GM18867 (cell line): ENCODE measurements around the gene EGLN3.
A peak's percentile ranks its signal among the peaks of the same experiment; 100 is the strongest.
"Not testable (repeated sequence)": the region's sequence is repeated elsewhere in the genome, so short reads cannot be mapped to it uniquely, and the experiment has no call there.

Experiments
- ATAC-seq: cut with Tn5 transposase; IDR thresholded peaks from one replicate; pipeline ENCODE4 v1.9.1; 2021; ENCODE audit warnings: mild to moderate bottlenecking, moderate library complexity; ENCODE audit not compliant: unreplicated experiment

EGLN3 gene

GRCh38 chr14:33950320-33951182, at the start of gene EGLN3:
Gene EGLN3, minus strand, starts transcription at chr14:33951074. Its CDS starts 322 bp downstream, at chr14:33950752.
- peak; percentile 90 for ATAC-seq

DNA sequence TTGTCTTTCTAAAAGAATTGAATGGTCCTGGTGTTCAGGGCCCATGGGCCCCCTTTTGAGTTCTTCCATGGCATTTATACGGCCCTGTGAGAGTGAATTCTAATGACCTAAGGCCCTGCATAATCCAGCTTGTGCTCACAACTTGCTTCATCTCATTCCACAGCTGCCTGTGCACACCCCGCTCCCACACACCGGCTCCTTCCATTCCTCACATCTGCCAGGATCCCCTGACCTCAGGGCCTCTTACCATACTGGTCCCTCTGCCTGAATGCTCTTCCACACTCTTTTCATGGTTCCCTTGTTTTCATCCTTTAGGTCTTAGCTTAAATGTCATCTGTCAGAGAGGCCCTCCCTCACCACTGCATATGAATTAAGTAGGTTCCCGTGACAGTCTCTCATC, 49.5 kb upstream of the EGLN3 start:
- no peak for ATAC-seq

- no peak for ATAC-seq
Observed at GRCh38 chr14:33999771-34000291, 49.0 kb upstream of the EGLN3 start.

DNA sequence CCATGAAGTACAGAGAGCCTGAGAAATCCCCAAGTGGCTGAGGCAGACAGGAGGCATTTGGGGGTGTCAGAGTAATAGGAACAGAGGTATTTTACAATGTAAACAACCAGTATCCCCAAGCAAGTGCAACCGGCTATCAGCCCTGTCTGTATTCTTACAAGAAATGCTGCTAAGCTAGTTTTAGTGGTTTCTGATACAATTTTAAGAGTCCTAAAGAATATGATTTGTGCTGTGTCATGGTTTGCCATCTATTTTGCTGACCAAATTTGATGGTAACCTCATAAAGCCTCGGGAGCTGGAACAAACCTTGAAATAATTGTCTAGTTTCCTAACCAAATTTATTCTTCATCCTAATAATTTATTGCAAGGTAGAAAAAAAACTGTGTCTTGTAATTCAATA, 46.7 kb upstream of the EGLN3 start:
- no peak for ATAC-seq

DNA sequence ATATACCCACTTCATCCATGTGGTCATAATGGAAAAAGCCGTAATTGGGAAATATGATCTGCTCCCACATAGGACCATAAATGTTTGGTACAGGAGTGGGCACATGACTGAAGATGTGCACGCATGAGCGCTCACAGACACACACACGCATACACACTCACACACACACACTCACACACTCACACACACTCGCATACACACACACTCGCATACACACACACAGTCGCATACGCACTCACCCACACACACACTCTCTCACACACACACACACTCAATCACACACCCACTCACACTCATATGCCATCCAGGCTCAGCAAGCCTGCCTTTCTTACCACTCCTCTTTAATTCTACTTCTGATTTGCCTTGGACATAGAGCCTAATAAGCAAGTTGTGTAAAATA, 45.6 kb upstream of the EGLN3 start:
- ATAC-seq = no peak

GRCh38 chr14:33993246-33993645, 42.4 kb upstream of the EGLN3 start:
- ATAC-seq = no peak

DNA sequence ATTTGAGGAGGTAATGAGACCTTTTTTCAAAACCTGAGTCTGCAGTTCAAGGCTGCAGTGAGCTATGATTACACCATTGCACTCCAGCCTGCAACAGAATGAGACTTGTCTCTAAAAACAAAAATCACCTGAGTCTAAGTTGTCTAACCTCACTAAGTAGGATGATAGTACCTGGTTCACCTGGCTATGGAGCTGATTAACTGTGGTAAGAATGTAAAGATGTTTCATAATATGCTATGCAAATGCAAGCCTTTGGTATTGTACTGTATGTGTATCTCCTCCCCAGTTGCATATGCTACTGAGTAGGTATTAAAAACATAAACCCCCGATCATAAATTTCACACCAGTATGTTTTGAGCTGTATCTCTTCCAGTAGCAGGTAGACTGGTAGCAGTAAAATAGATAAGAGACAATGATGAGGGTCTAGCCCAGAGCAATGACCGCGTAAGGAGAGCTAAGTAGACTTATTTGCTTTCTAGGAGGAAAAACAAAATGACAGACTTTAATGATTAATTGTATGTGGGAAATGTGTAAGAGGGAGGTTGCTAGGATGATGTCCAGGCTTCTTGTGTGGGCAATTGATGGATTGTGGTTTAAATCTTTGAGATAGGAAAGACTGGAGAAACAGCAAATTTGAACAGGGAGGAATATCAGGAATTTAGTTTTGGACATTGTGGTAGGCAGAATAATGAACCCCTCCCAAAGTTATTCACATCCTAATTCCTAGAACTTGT, 41.6 kb upstream of the EGLN3 start:
- no peak for ATAC-seq

DNA sequence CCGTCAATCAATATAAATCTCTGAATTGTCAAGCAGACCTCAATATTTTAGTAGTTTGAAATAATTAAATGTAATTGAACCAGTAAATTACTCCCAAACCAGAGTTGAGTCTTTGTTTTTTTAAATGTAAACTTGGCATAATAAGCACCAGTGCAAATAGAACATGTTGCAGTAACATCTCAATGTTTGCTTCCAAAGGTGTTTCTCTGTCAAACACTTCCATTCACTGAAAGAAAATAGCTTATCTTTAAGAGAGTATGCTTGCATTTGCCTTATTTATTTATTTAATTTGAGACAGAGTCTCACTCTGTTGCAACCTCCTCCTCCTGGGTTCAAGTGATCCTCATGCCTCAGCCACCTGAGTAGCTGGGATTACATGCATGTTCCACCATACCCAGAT, 39.9 kb upstream of the EGLN3 start:
- no peak for ATAC-seq

GRCh38 chr14:33987565-33988080, 36.7 kb upstream of the EGLN3 start:
- ATAC-seq = no peak

DNA sequence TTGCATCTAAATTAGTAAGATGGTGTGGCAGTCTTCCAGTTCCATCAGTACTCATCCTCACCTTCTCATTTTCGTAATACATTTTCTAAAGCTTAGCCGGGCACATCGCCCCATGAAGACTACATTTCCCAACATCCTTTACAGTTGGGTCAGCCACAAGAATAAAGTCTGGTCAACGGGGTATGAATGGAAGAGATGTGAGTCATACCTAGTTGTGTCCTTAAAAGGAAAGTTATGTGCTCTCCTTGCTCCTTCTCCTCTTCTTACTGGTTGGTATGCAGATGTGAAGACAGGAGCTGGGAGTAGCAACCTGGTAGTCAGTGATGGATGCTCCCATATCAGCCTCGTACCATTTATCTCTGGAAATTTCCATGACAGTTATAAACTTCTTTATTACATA, 35.9 kb upstream of the EGLN3 start:
- ATAC-seq = no peak

DNA sequence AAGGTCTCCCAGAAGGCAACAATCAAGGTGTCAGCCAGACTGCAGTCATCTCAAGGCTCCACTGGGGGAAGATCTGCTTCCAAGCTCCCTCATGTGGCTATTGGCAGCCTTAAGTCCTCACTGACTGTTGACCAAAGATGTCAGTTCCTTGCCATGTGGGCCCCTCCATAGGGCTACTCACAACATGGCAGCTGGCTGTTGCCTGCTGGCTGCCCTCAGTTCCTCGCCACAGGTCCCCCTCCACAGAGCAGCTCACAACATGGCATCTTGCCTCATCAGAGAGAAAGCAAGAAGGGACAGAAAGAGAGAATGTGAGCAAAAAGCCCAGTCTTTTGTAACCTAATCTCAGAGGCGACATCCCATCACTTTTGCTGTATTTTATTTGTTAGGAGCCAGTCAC, 34.4 kb upstream of the EGLN3 start:
- ATAC-seq = no peak

DNA sequence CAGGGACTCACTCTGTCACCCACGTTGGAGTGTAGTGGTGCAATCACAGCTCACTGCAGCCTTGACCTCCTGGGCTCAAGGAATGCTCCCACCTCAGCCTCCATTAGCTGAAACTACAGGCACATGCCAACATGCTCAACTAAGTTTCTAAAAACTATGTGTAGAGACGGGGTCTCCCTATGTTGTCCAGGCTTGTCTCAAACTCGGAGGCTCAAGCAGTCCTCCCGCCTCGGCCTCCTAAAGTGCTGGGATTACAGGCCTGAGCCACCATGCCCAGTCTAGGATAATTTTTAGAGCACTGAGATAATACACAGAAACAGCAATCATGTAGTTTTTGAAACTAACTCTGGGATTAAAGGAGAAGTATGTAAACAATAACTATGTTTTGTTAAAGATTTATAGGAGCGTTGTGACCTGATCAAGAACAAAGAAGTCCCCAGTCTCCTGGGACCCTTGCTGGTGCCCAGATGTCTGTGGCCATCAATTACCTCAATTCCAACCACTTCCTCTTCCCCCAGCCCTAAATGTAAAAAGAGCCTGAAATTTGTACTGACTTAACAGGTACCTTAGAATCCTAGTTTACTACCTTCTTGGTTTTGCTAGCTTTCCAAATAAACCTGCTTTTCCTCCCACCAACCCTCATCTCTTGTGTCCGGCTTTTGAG, 28.9 kb upstream of the EGLN3 start:
- no peak for ATAC-seq

DNA sequence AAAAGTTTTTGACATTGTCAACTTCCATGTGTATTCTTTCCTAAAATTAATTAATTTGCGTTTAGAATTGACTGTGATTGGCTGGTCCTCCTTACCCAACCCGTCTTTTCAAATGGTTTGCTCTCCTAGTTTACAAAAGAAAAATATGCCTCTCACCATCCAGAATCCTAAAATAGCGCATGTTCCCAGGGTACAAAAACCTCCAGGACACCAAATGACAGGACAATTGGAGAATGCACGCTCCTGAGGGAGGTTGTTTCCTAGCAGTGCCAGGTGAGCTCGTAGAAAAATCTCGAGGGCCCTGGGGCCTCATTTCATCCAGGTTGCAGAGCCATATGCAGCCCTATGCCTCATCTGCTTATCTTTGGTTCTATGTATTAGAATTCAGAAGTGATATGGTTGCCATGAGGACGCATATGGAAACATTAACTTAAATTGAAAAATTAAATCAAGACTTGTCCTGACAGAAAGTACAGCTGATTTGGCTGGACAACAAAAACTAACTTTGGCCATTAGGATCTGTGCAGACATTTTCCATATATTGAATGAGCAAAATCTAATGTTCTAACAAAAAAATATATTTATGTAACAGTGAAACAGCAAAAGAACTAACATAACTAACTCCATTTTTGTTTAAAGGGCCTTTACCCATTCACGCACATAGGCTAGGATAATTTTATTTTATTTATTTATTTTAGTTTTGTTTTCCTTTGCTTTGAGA, 28.2 kb upstream of the EGLN3 start:
- no peak for ATAC-seq

DNA sequence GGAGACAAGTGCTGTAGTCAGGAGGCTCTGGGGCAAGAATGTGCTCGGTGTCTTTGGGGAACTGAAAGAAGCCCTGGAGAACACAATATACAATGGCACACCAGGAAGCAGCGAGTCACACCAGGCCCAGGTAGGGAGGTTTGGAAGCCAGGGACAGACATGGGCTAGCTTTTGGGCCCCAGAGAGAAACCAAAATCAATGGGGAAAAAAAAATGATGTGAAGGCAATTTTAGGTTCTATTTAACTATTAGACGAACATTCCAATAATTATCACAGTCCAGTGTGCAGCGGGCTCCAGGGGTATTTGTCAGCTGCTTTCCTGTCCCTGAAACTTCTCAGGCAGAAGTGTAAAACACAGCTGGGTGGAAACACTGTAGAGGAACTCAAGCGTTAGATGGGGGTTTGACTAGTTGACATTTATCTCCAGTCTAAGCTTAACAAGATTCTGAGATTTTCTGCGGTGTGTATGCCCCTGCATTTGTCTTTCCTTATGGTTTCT, 21.8 kb upstream of the EGLN3 start:
- ATAC-seq = peak; percentile 95

DNA sequence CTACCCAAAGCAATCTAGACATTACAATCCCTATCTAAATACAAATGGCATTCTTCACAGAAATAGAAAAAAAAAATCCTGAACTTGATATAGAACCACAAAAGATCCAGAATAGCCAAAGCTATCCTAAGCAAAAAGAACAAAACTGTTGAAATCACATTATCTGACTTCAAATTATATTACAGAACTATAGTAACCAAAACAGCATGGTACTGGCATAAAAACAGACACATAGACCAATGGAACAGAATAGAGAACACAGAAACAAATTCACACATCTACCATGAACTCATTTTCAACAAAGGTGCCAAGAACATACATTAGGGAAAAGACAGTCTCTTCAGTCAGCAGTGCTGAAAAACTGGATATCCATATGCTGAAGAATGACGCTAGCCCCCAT, 19.0 kb upstream of the EGLN3 start:
- not testable (repeated sequence) for ATAC-seq

GRCh38 chr14:33968722-33969121, 17.8 kb upstream of the EGLN3 start:
- no peak for ATAC-seq

- ATAC-seq = no peak
Observed at GRCh38 chr14:33967138-33967537, 16.3 kb upstream of the EGLN3 start.

DNA sequence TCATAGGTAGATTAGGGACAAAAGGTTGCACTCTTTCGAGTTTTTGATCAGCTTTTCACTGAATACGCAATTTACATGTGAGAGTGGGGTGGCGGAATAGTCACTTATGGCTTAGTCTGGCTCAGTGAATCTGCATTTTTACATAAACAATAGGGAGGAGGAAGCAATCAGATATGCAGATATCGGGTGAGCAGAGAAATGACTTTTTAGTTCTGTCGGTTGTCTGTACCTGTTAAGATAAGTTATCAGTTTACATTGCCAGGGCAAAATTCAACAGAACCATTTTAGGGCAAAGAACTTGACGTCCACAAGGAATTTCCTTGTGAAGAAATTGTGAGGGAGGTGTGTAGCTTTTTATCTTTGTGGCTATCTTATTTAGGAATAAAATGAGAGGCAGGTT, 15.4 kb upstream of the EGLN3 start:
- no peak for ATAC-seq

- ATAC-seq = no peak
Observed at GRCh38 chr14:33964599-33965317, 13.9 kb upstream of the EGLN3 start.

- no peak for ATAC-seq
Observed at GRCh38 chr14:33963892-33964291, 13.0 kb upstream of the EGLN3 start.
